IMR-90 (cell line): ENCODE results near the gene DIAPH2. TPM values are rescaled to one million over a fixed set of nuclear protein-coding genes. Genes with fewer than 3 reads are reported as not detected.

Experiments used
- ATAC-seq: fragments of 200-7000 bp; cut with Tn5 transposase; 2 replicates; pipeline ENCODE4 v1.9.1; 2020; ENCODE audit warnings: low read depth, mild to moderate bottlenecking, moderate library complexity
- BruUV-seq: library from RNA; stranded (reverse); fragments of 400-500 nt; replicated peaks from 2 replicates; lab custom pipeline; 2021; lab: Mats Ljungman, UMichigan
- CTCF ChIA-PET: fragments of 300-600 bp; formaldehyde crosslinking; extraction: SDS; loops from one replicate; lab custom pipeline; 2021; ENCODE audit warnings: antibody characterized with exemption; lab: Yijun Ruan, JAX
- POLR2A ChIA-PET: fragments of 300-600 bp; sonication (Branson Sonifier 250); formaldehyde crosslinking; loops from one replicate; lab custom pipeline; 2022; ENCODE audit warnings: antibody characterized with exemption; ENCODE audit not compliant: unreplicated experiment; lab: Charles Lee
- DNase-seq: peaks from one replicate; pipeline ENCODE4 v3.0.0; 2013
- H2AFZ ChIP-seq: replicated peaks from 2 replicates; pipeline ENCODE3; 2013; ENCODE audit warnings: low read length, mild to moderate bottlenecking; ENCODE audit not compliant: poor library complexity
- H2AK5ac ChIP-seq: 2 replicates; pipeline ENCODE4 v1.6.1; 2013; ENCODE audit warnings: low read depth, low read length, inconsistent platforms
- H2AK9ac ChIP-seq: replicated peaks from 2 replicates; pipeline ENCODE3; 2013; ENCODE audit warnings: mild to moderate bottlenecking, low read depth, low read length, moderate library complexity; ENCODE audit not compliant: poor library complexity
- H2BK120ac ChIP-seq: 2 replicates; pipeline ENCODE4 v1.6.1; 2013; ENCODE audit warnings: low read depth, low read length, inconsistent platforms
- H2BK15ac ChIP-seq: 3 replicates; pipeline ENCODE4 v1.6.1; 2013; ENCODE audit warnings: low read depth, low read length, inconsistent platforms
- H2BK20ac ChIP-seq: 2 replicates; pipeline ENCODE4 v1.6.1; 2013; ENCODE audit warnings: low read depth, mild to moderate bottlenecking, inconsistent platforms, low read length, moderate library complexity
- H2BK5ac ChIP-seq: 2 replicates; pipeline ENCODE4 v1.6.1; 2013; ENCODE audit warnings: mild to moderate bottlenecking, low read depth, low read length, inconsistent platforms; ENCODE audit not compliant: poor library complexity, severe bottlenecking
- H3K14ac ChIP-seq: replicated peaks from 2 replicates; pipeline ENCODE4 v1.6.1; 2013; ENCODE audit warnings: low read depth, low read length, inconsistent platforms
- H3K18ac ChIP-seq: 2 replicates; pipeline ENCODE4 v1.6.1; 2013; ENCODE audit warnings: low read depth, low read length, control low read depth
- H3K23ac ChIP-seq: 2 replicates; pipeline ENCODE4 v1.6.1; 2013; ENCODE audit warnings: low read depth, low read length, inconsistent platforms
- H3K27ac ChIP-seq: 2 replicates; pipeline ENCODE4 v1.5.1; 2013; ENCODE audit warnings: mild to moderate bottlenecking, control low read depth, low read length; ENCODE audit not compliant: insufficient read depth
- H3K27me3 ChIP-seq: 2 replicates; pipeline ENCODE4 v1.6.1; 2013; ENCODE audit warnings: low read length; ENCODE audit not compliant: control insufficient read depth, insufficient read depth
- H3K36me3 ChIP-seq: 2 replicates; pipeline ENCODE4 v1.6.1; 2013; ENCODE audit warnings: low read length, mixed read lengths; ENCODE audit not compliant: control insufficient read depth, insufficient read depth
- H3K4ac ChIP-seq: 2 replicates; pipeline ENCODE4 v1.6.1; 2013; ENCODE audit warnings: low read depth, low read length, inconsistent platforms
- H3K4me1 ChIP-seq: 2 replicates; pipeline ENCODE4 v1.6.1; 2013; ENCODE audit warnings: low read length, mixed read lengths; ENCODE audit not compliant: control insufficient read depth, insufficient read depth
- H3K4me2 ChIP-seq: 2 replicates; pipeline ENCODE4 v1.6.1; 2013; ENCODE audit warnings: low read depth, mild to moderate bottlenecking, control low read depth, low read length, moderate library complexity
- H3K4me3 ChIP-seq: 2 replicates; pipeline ENCODE4 v1.5.1; 2013; ENCODE audit warnings: low read depth, mild to moderate bottlenecking, control low read depth, low read length, moderate library complexity; ENCODE audit not compliant: insufficient read depth
- H3K56ac ChIP-seq: 2 replicates; pipeline ENCODE4 v1.6.1; 2013; ENCODE audit warnings: low read length, inconsistent platforms; ENCODE audit not compliant: insufficient read depth; ENCODE audit errors: extremely low read depth
- H3K79me1 ChIP-seq, 2 experiments: 2 replicates each; pipeline ENCODE4 v1.6.1; 2013; ENCODE audit warnings: low read length in 2 of 2, inconsistent platforms in 1 of 2, low read depth in 1 of 2
- H3K9ac ChIP-seq: 2 replicates; pipeline ENCODE4 v1.6.1; 2013; ENCODE audit warnings: low read depth, low read length, control low read depth
- H3K9me1 ChIP-seq: 2 replicates; pipeline ENCODE4 v1.6.1; 2013; ENCODE audit warnings: low read length, inconsistent platforms; ENCODE audit not compliant: insufficient read depth
- H3K9me3 ChIP-seq: 2 replicates; pipeline ENCODE4 v1.6.1; 2013; ENCODE audit warnings: low read length; ENCODE audit not compliant: control insufficient read depth, insufficient read depth
- H4K20me1 ChIP-seq: 2 replicates; pipeline ENCODE4 v1.6.1; 2013; ENCODE audit warnings: low read length, inconsistent platforms; ENCODE audit not compliant: insufficient read depth
- H4K5ac ChIP-seq: 2 replicates; pipeline ENCODE4 v1.6.1; 2013; ENCODE audit warnings: mild to moderate bottlenecking, low read depth, low read length, control low read depth
- H4K8ac ChIP-seq, 2 experiments: 2 replicates each; pipeline ENCODE4 v1.6.1; 2013; ENCODE audit warnings: low read depth in 2 of 2, low read length in 2 of 2, control low read depth in 1 of 2, inconsistent platforms in 1 of 2
- H4K91ac ChIP-seq: 2 replicates; pipeline ENCODE4 v1.6.1; 2013; ENCODE audit warnings: low read depth, low read length, inconsistent platforms; ENCODE audit not compliant: insufficient read depth
- BHLHE40 ChIP-seq: fragments of 150-350 bp; IDR thresholded peaks from 2 replicates; pipeline ENCODE4 v1.6.1; 2016; ENCODE audit warnings: mild to moderate bottlenecking, low read depth, low read length
- CEBPB ChIP-seq: IDR thresholded peaks from 2 replicates; pipeline ENCODE4 v1.6.1; 2012; ENCODE audit warnings: low read depth, low read length, improper control_type of control experiment
- CHD1 ChIP-seq: IDR thresholded peaks from 2 replicates; pipeline ENCODE4 v1.6.1; 2012; ENCODE audit warnings: low read depth, low read length, improper control_type of control experiment
- CTCF ChIP-seq: conservative IDR thresholded peaks from 2 replicates; pipeline ENCODE4 v1.5.1; 2012; ENCODE audit warnings: mild to moderate bottlenecking, low read depth, low read length, improper control_type of control experiment
- MAFK ChIP-seq: IDR thresholded peaks from 2 replicates; pipeline ENCODE4 v1.6.1; 2012; ENCODE audit warnings: low read depth, low read length, improper control_type of control experiment
- MAZ ChIP-seq: IDR thresholded peaks from 2 replicates; pipeline ENCODE4 v1.6.1; 2012; ENCODE audit warnings: low read depth, mild to moderate bottlenecking, low read length, improper control_type of control experiment, moderate library complexity, borderline replicate concordance
- MXI1 ChIP-seq: IDR thresholded peaks from 2 replicates; pipeline ENCODE4 v1.6.1; 2012; ENCODE audit warnings: low read depth, mild to moderate bottlenecking, low read length, moderate library complexity, borderline replicate concordance
- NFE2L2 ChIP-seq: fragments of 150-350 bp; IDR thresholded peaks from 2 replicates; pipeline ENCODE4 v1.6.1; 2016; ENCODE audit warnings: low read depth, mild to moderate bottlenecking, low read length
- POLR2A ChIP-seq: IDR thresholded peaks from 2 replicates; pipeline ENCODE4 v1.6.1; 2012; ENCODE audit warnings: mild to moderate bottlenecking, low read depth, low read length
- RAD21 ChIP-seq: IDR thresholded peaks from 2 replicates; pipeline ENCODE4 v1.6.1; 2012; ENCODE audit warnings: low read length, improper control_type of control experiment
- RCOR1 ChIP-seq: IDR thresholded peaks from 2 replicates; pipeline ENCODE4 v1.6.1; 2012; ENCODE audit warnings: mild to moderate bottlenecking, low read length, improper control_type of control experiment; ENCODE audit not compliant: insufficient replicate concordance
- RFX5 ChIP-seq: IDR thresholded peaks from 2 replicates; pipeline ENCODE4 v1.8.0; 2012; ENCODE audit warnings: low read depth, mild to moderate bottlenecking, low read length, moderate library complexity
- USF2 ChIP-seq: fragments of 150-350 bp; IDR thresholded peaks from 2 replicates; pipeline ENCODE4 v1.6.1; 2017; ENCODE audit warnings: mild to moderate bottlenecking, antibody characterized with exemption, low read length, low read depth
- WGBS, 2 experiments: methylation state at CpG; one replicate each; pipeline versions ENCODE4 v1.1.5 to v1.1.7; 2013; ENCODE audit warnings: missing lambda C conversion rate in 2 of 2; ENCODE audit not compliant: insufficient read length in 1 of 2; ENCODE audit errors: extremely low coverage in 2 of 2; 5-methylcytosine and 5-hydroxymethylcytosine counted together
- dilution Hi-C: fragments of 300-500 bp; cut with HindIII; formaldehyde crosslinking; loops from one replicate; pipeline ENCODE4 v1.14.3; 2018; ENCODE audit warnings: low sequenced_read_pairs; ENCODE audit not compliant: unreplicated experiment
- in situ Hi-C: fragments of 300-500 bp; cut with MboI; formaldehyde crosslinking; loops from 3 replicates; pipeline ENCODE4 v1.14.3; 2019; ENCODE audit warnings: low sequenced_read_pairs, inconsistent platforms, mixed read lengths
- intact Hi-C: fragments of 100-400 bp; cut with micrococcal nuclease; formaldehyde crosslinking; loops from 2 replicates; pipeline ENCODE4 v1.10.0; 2022
- polyA plus RNA-seq, 3 experiments: library from polyadenylated mRNA; depleted of rRNA; stranded (reverse); fragments of >200 nt; gene quantifications; 2 replicates each; pipeline ENCODE4 v1.2.3, GENCODE V29; 2012; ENCODE audit warnings: low replicate concordance in 1 of 3
- total RNA-seq: library from RNA; depleted of rRNA; stranded (reverse); fragments of >200 nt; gene quantifications from 2 replicates; pipeline ENCODE4 v1.2.3, GENCODE V29; 2012
- TF ChIP-seq, protein P1 (sequence below): fragments of 150-350 bp; IDR thresholded peaks from 2 replicates; pipeline ENCODE4 v1.6.1; 2016; ENCODE audit warnings: low read depth, mild to moderate bottlenecking, low read length, moderate library complexity, borderline replicate concordance

Gene DIAPH2
- total and polyA plus RNA-seq, 2 of the 4 experiments (the other 2 are of a cell fraction): 3.6 to 19.9 TPM

DNA sequence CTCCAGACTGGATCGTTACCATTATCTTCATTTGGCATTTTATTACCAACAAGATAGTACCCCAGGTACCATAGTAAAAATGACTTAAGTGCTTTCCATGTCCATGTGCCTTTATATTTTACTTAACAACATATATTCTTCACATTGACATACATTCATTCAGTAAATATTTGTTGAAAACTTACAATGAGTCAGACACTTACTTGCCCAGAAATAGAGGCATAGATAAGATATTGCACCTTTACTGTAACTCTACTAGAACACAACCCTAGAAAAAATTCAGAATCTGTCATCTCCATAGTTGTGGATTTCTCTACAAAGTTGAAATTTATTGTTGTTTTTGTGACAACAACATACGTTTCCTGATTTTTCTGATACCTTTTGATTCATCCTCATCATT lies 839.7 kb downstream of the DIAPH2 start:
- H3K23ac ChIP-seq: no peak overlapping the region
- H3K4me1 ChIP-seq: no peaks in the 10 kb centered on the region
- no peaks in the 10 kb centered on the region for H3K9me1 ChIP-seq
- no peak overlapping the region for H4K5ac ChIP-seq
- H3K14ac ChIP-seq: no peak overlapping the region
- dilution Hi-C loops: no loop called here
- no peak overlapping the region for H3K9ac ChIP-seq
- no peaks in the 10 kb centered on the region for H3K36me3 ChIP-seq
- H3K56ac ChIP-seq: no peak overlapping the region
- no peak overlapping the region for H3K18ac ChIP-seq
- H2BK120ac ChIP-seq: no peak overlapping the region
- in situ Hi-C loops: no loop called here
- no CpG with 5 or more reads among the region's 2 CpGs for WGBS, 2 experiments
- no peak overlapping the region for H2BK15ac ChIP-seq
- no peaks in the 10 kb centered on the region for H3K79me1 ChIP-seq
- H3K4ac ChIP-seq: no peak overlapping the region
- no peak overlapping the region for H2BK5ac ChIP-seq
- ChIA-PET POLR2A (no interaction called here), CTCF (no interaction called here)
- H3K27me3 ChIP-seq: no peaks in the 10 kb centered on the region
- H4K91ac ChIP-seq: no peak overlapping the region
- no peak for ATAC-seq
- no peak overlapping the region for H3K27ac ChIP-seq
- no peaks in the 10 kb centered on the region for H3K9me3 ChIP-seq
- H3K4me3 ChIP-seq: no peak overlapping the region
- H3K4me2 ChIP-seq: no peak overlapping the region
- no TSS peak for BruUV-seq
- no peak overlapping the region for H2AFZ ChIP-seq
- no peak overlapping the region for H4K8ac ChIP-seq
- H4K20me1 ChIP-seq: no peaks in the 10 kb centered on the region
- DNase-seq: peak; percentile 12
- intact Hi-C loops: no loop called here
- H2AK9ac ChIP-seq: no peak overlapping the region
- H2BK20ac ChIP-seq: no peak overlapping the region
- no peak overlapping the region for H2AK5ac ChIP-seq
- no peak for TF ChIP-seq CTCF
- no peak for TF ChIP-seq MAZ
- no peak for TF ChIP-seq RFX5
- TF ChIP-seq NFE2L2: no peak
- no peak for TF ChIP-seq MXI1
- TF ChIP-seq CHD1: no peak
- TF ChIP-seq RCOR1: no peak
- TF ChIP-seq RAD21: no peak
- no peak for TF ChIP-seq BHLHE40
- TF ChIP-seq MAFK: no peak
- TF ChIP-seq POLR2A: no peak
- no peak for TF ChIP-seq USF2
- TF ChIP-seq CEBPB: no peak
- TF ChIP-seq, protein P1, sequence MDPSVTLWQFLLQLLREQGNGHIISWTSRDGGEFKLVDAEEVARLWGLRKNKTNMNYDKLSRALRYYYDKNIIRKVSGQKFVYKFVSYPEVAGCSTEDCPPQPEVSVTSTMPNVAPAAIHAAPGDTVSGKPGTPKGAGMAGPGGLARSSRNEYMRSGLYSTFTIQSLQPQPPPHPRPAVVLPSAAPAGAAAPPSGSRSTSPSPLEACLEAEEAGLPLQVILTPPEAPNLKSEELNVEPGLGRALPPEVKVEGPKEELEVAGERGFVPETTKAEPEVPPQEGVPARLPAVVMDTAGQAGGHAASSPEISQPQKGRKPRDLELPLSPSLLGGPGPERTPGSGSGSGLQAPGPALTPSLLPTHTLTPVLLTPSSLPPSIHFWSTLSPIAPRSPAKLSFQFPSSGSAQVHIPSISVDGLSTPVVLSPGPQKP: no peak
